ENCODE data around the gene TRAK2. TPM values are rescaled to one million over a fixed set of nuclear protein-coding genes. Genes with fewer than 3 reads are reported as not detected.
"Not testable (repeated sequence)": the region's sequence is repeated elsewhere in the genome, so short reads cannot be mapped to it uniquely, and the experiment has no call there.

TRAK2 gene
- total RNA-seq, 4 donors from 2014 or later = 16.1 to 46.7 (median 26.5) TPM

DNA sequence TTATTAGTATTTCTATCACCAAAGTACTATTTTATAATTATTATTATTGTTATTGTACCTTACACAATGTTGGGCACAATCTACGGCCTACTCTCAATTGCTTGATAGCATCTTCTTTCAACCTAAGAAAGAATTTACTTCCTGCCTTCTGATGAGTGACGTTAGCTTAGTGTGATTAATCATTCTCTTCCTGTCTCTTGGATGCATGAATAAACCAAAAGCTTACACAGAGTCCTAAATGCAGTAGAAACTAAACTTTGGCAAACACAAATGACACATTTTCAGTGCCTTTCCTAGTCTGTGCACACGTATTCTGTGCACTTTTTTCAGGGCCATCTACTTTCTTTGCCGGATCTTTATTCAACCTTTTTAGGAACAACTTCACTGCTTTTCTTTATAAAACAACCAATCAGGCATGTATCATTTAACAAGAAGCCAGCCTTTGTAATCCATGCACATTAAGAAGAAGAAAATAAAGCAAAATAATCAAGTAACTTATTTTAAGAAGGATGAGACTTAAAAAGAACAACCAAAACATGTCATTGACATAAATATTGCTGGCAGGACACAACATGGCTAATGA, 19.1 kb downstream of the TRAK2 start:
- intact Hi-C loops (cut with DNase I; ENCODE audit: low total_unique reads) (no loop called here), in situ Hi-C loops (cut with MboI; ENCODE audit: low sequenced_read_pairs in 4 of 4) (no loop called here)
- H3K27me3 ChIP-seq = no peaks in the 10 kb centered on the region
- no peaks in the 10 kb centered on the region for H3K36me3 ChIP-seq
- TF ChIP-seq, protein P1, sequence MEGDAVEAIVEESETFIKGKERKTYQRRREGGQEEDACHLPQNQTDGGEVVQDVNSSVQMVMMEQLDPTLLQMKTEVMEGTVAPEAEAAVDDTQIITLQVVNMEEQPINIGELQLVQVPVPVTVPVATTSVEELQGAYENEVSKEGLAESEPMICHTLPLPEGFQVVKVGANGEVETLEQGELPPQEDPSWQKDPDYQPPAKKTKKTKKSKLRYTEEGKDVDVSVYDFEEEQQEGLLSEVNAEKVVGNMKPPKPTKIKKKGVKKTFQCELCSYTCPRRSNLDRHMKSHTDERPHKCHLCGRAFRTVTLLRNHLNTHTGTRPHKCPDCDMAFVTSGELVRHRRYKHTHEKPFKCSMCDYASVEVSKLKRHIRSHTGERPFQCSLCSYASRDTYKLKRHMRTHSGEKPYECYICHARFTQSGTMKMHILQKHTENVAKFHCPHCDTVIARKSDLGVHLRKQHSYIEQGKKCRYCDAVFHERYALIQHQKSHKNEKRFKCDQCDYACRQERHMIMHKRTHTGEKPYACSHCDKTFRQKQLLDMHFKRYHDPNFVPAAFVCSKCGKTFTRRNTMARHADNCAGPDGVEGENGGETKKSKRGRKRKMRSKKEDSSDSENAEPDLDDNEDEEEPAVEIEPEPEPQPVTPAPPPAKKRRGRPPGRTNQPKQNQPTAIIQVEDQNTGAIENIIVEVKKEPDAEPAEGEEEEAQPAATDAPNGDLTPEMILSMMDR (IDR thresholded peaks at IDR 0.05 in 4 of 5, conservative IDR thresholded peaks at IDR 0.05 in 1 of 5) = no peak
- TF ChIP-seq POLR2A (IDR thresholded peaks at IDR 0.05) = no peak
- no peak overlapping the region for H3K4me3 ChIP-seq
- peaks cover 27 to 29% of the 10 kb centered on the region in 2 donors for H3K4me1 ChIP-seq
- ATAC-seq = peak in 1 of 2 donors; percentile 50
- H3K27ac ChIP-seq = peak overlapping the region; percentile 50 to 67 (median 61)
- H3K9me3 ChIP-seq = no peaks in the 10 kb centered on the region
- no peak for DNase-seq

DNA sequence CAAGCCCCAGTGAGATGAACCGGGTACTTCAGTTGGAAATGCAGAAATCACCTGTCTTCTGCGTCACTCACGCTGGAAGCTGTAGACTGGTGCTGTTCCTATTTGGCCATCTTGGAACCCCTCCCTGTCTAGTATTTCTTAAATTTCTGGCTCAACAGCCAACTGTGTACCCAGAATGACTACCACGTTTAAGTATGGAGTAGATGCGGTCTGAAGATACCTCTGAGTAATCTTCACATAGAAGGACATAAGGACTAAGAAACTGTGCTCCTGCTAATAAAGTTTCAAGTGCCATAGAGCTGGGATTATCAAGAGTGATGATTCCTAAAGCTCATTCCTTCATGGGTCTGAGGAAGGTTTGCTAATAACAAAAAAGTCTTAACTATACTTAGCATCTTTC, 20.4 kb downstream of the TRAK2 start:
- Histone ChIP-seq H3K27ac (peak overlapping the region in 2 of 4 donors; percentile 56 to 67), H3K36me3 (no peaks in the 10 kb centered on the region), H3K27me3 (no peaks in the 10 kb centered on the region), H3K9me3 (no peaks in the 10 kb centered on the region), H3K4me3 (no peak overlapping the region), H3K4me1 (peaks cover 27 to 29% of the 10 kb centered on the region in 2 donors)
- intact Hi-C loops (cut with DNase I; ENCODE audit: low total_unique reads) (no loop called here), in situ Hi-C loops (cut with MboI; ENCODE audit: low sequenced_read_pairs in 4 of 4) (no loop called here)
- TF ChIP-seq POLR2A (IDR thresholded peaks at IDR 0.05) = no peak
- TF ChIP-seq, protein P1 (IDR thresholded peaks at IDR 0.05 in 4 of 5, conservative IDR thresholded peaks at IDR 0.05 in 1 of 5) = no peak
- DNase-seq (no peak), ATAC-seq (no peak)

DNA sequence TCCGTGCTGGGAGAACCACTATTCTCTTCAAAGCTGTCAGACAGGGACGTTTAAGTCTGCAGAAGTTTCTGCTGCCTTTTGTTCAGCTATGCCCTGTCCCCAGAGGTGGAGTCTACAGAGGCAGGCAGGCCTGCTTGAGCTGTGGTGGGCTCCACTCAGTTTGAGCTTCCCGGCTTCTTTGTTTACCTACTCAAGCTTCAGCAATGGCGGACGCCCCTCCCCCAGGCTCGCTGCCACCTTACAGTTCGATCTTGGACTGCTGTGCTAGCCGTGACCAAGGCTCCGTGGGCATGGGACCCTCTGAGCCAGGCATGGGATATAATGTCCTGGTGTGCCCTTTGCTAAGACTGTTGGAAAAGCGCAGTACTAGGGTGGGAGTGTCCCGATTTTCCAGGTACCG, 20.9 kb downstream of the TRAK2 start:
- H3K27me3 ChIP-seq; ATAC-seq; H3K4me3 ChIP-seq; H3K9me3 ChIP-seq; DNase-seq; H3K27ac ChIP-seq; intact Hi-C loops (cut with DNase I; ENCODE audit: low total_unique reads); in situ Hi-C loops (cut with MboI; ENCODE audit: low sequenced_read_pairs in 4 of 4); H3K36me3 ChIP-seq: not testable (repeated sequence)
- H3K4me1 ChIP-seq = peaks cover 29 to 31% of the 10 kb centered on the region in 2 donors

DNA sequence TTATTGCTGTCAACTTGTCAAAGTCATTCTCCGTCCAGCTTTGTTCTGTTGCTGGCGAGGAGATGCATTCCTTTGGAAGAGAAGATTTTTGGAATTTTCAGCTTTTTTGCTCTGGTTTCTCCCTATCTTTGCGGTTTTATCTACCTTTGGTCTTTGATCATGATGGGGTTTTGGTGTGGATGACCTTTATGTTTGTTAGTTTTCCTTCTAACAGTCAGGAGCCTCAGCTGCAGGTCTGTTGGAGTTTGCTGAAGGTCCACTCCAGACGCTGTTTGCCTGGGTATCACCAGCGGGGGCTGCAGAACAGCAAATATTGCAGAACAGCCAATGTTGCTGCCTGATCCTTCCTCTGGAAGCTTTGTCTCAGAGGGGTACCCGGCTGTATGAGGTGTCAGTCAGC, 21.4 kb downstream of the TRAK2 start:
- H3K27ac ChIP-seq; in situ Hi-C loops (cut with MboI; ENCODE audit: low sequenced_read_pairs in 4 of 4); H3K9me3 ChIP-seq; DNase-seq; ATAC-seq; intact Hi-C loops (cut with DNase I; ENCODE audit: low total_unique reads); H3K27me3 ChIP-seq; H3K4me3 ChIP-seq; H3K36me3 ChIP-seq: not testable (repeated sequence)
- H3K4me1 ChIP-seq = peaks cover 33 to 36% of the 10 kb centered on the region in 2 donors

DNA sequence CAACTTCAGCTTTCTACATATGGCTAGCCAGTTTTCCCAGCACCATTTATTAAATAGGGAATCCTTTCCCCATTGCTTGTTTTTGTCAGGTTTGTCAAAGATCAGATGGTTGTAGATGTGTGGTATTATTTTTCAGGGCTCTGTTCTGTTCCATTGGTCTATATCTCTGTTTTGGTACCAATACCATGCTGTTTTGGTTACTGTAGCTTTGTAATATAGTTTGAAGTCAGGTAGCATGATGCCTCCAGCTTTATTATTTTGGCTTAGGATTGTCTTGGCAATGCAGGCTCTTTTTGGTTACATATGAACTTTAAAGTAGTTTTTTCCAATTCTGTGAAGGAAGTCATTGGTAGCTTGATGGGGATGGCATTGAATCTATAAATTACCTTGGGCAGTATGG, 22.9 kb downstream of the TRAK2 start:
- H3K27me3 ChIP-seq; intact Hi-C loops (cut with DNase I; ENCODE audit: low total_unique reads); in situ Hi-C loops (cut with MboI; ENCODE audit: low sequenced_read_pairs in 4 of 4); DNase-seq; H3K9me3 ChIP-seq; H3K27ac ChIP-seq; H3K4me3 ChIP-seq; ATAC-seq; H3K36me3 ChIP-seq: not testable (repeated sequence)
- H3K4me1 ChIP-seq = peaks cover 41 to 42% of the 10 kb centered on the region in 2 donors

DNA sequence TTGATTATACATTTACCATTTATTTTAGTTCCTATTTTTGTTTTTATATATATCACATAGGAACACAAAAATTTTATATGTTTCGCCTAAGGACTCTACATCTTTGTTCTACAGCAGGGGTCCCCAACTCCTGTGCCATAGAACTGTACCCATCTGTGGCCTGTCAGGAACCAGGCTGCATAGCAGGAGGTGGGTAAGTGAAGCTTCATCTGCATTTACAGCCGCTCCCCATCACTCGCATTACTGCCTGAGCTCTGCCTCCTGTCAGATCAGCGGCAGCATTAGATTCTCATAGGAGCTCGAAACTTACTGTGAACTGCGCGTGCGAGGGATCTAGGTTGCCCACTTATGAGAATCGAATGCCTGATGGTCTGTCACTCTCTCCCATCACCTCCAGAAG, 25.3 kb downstream of the TRAK2 start:
- intact Hi-C loops (cut with DNase I; ENCODE audit: low total_unique reads) = no loop called here
- in situ Hi-C loops (cut with MboI; ENCODE audit: low sequenced_read_pairs in 4 of 4) = no loop called here
- Histone ChIP-seq H3K9me3 (no peaks in the 10 kb centered on the region), H3K4me3 (no peak overlapping the region), H3K27ac (no peak overlapping the region), H3K4me1 (peaks cover 21 to 28% of the 10 kb centered on the region in 2 donors), H3K27me3 (no peaks in the 10 kb centered on the region), H3K36me3 (no peaks in the 10 kb centered on the region)
- no peak for ATAC-seq
- no peak for DNase-seq
- no peak for TF ChIP-seq POLR2A (IDR thresholded peaks at IDR 0.05)
- TF ChIP-seq, protein P1 (IDR thresholded peaks at IDR 0.05 in 4 of 5, conservative IDR thresholded peaks at IDR 0.05 in 1 of 5) = no peak

Data from gastrocnemius medialis (tissue), 4 donors.